Measurements from ENCODE around the gene RIMBP2. TPM values are rescaled to one million over a fixed set of nuclear protein-coding genes. Genes with fewer than 3 reads are reported as not detected.

Gene RIMBP2
- total RNA-seq, 4 donors from 2014 or later = 0.29 to 8.2 (median 5.6) TPM

DNA sequence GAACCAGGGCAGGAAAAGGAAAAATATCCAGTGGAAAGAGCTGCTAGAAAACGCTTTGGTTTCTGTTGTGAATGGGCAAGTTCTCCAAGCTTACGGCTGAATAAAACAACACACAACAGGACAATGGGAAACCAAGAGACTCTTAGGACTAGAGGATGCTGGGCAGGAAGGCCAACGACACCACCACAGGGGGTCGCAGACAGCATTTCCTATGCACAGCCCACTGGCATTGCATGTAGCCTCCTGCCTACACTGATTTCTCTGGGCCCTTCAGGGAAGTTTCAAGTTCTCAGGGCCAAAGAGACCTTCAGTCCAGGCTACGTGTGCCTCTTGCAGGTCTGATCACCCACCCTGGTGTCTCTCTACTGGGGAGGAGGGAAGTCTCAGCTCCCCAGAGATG, 108.0 kb downstream of the RIMBP2 start:
- no peak overlapping the region for H3K27ac ChIP-seq
- no peaks in the 10 kb centered on the region for H3K9me3 ChIP-seq
- TF ChIP-seq, protein P1, sequence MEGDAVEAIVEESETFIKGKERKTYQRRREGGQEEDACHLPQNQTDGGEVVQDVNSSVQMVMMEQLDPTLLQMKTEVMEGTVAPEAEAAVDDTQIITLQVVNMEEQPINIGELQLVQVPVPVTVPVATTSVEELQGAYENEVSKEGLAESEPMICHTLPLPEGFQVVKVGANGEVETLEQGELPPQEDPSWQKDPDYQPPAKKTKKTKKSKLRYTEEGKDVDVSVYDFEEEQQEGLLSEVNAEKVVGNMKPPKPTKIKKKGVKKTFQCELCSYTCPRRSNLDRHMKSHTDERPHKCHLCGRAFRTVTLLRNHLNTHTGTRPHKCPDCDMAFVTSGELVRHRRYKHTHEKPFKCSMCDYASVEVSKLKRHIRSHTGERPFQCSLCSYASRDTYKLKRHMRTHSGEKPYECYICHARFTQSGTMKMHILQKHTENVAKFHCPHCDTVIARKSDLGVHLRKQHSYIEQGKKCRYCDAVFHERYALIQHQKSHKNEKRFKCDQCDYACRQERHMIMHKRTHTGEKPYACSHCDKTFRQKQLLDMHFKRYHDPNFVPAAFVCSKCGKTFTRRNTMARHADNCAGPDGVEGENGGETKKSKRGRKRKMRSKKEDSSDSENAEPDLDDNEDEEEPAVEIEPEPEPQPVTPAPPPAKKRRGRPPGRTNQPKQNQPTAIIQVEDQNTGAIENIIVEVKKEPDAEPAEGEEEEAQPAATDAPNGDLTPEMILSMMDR (IDR thresholded peaks at IDR 0.05) = no peak
- no peak for TF ChIP-seq POLR2A (IDR thresholded peaks at IDR 0.05)
- no peak overlapping the region for H3K4me3 ChIP-seq
- no peaks in the 10 kb centered on the region for H3K27me3 ChIP-seq
- no peaks in the 10 kb centered on the region for H3K36me3 ChIP-seq
- no peak for DNase-seq
- no peaks in the 10 kb centered on the region for H3K4me1 ChIP-seq
- intact Hi-C loops (cut with DNase I; ENCODE audit: low total_unique reads) = no loop called here

DNA sequence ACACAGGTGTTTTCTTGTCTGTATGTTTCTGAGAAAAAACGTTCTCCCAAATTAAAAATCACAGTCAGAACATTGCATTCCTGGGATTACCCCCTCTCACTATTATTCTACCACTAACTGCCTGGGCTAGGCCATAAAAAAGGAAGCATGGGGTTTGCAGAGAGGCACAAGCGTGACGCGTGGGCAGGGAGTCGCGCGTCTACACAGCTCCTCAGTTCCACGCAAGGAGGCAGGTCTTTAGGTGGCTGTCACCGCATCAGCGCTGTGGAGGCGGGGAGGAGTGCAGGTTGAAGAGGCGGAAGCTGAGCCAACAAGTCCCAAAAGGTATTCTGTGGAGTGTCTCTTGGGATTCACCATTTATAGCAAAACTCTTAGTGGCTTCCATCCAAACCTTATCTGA, 109.9 kb downstream of the RIMBP2 start:
- TF ChIP-seq POLR2A (IDR thresholded peaks at IDR 0.05) = no peak
- TF ChIP-seq, protein P1 (IDR thresholded peaks at IDR 0.05) = no peak
- Histone ChIP-seq H3K9me3 (no peaks in the 10 kb centered on the region), H3K4me3 (no peak overlapping the region), H3K4me1 (no peaks in the 10 kb centered on the region), H3K36me3 (no peaks in the 10 kb centered on the region), H3K27me3 (no peaks in the 10 kb centered on the region), H3K27ac (no peak overlapping the region)
- intact Hi-C loops (cut with DNase I; ENCODE audit: low total_unique reads) = no loop called here
- DNase-seq = no peak

DNA sequence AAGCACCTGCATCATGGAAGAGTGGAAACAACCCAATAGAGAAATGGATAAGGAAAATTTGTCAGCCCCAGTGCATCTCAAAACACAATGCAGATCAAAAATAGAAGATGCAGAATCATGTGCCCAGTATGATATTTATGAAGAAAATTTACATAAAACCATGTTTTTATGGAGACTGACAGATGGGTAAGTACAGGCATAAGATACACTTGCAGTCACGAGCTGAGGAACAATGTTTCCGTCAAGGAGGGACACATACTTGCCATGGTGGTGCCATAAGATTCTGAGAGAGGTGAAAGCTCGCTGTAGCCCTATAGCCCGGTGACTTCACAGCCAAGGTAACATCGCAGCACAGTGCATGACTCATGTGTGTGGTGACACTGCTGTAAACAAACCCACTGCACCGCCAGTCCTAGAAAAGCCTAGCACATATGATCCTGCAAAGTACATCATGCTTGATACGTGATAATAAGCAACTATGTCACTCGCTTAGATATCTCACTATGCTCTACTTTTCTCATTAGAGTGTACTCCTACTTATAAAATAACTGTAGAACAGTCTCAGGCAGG, 112.6 kb downstream of the RIMBP2 start:
- TF ChIP-seq, protein P1 (IDR thresholded peaks at IDR 0.05) = no peak
- TF ChIP-seq POLR2A (IDR thresholded peaks at IDR 0.05) = no peak
- Histone ChIP-seq H3K9me3 (no peaks in the 10 kb centered on the region), H3K4me3 (no peak overlapping the region), H3K4me1 (no peaks in the 10 kb centered on the region), H3K27me3 (no peaks in the 10 kb centered on the region), H3K27ac (no peak overlapping the region), H3K36me3 (no peaks in the 10 kb centered on the region)
- intact Hi-C loops (cut with DNase I; ENCODE audit: low total_unique reads) = no loop called here
- DNase-seq = no peak

DNA sequence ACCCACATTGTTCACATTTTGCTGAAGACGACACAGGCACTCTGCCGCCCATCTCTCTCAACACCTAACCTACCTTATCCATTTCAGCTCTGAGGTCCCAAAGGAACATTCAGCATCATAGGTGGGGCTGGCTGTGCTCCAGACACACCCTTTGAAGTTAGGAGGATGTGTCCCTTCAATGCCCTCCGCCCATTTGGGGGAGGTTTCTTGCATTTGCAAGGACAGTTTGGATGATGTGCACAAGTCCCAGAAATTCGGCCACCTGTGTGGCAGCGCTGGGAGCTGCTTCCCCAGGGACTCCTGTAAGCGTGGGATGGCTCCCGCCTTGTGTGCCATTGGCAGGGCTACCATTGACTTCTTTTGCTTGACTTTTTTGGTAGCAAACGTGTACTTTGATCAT, 113.8 kb downstream of the RIMBP2 start:
- peaks cover 0 to 9% of the 10 kb centered on the region in 2 donors for H3K9me3 ChIP-seq
- H3K4me3 ChIP-seq = no peak overlapping the region
- no peak overlapping the region for H3K27ac ChIP-seq
- H3K27me3 ChIP-seq = no peaks in the 10 kb centered on the region
- no peaks in the 10 kb centered on the region for H3K4me1 ChIP-seq
- DNase-seq = no peak
- TF ChIP-seq, protein P1 (IDR thresholded peaks at IDR 0.05) = no peak
- no peak for TF ChIP-seq POLR2A (IDR thresholded peaks at IDR 0.05)
- H3K36me3 ChIP-seq = no peaks in the 10 kb centered on the region
- intact Hi-C loops (cut with DNase I; ENCODE audit: low total_unique reads) = no loop called here

DNA sequence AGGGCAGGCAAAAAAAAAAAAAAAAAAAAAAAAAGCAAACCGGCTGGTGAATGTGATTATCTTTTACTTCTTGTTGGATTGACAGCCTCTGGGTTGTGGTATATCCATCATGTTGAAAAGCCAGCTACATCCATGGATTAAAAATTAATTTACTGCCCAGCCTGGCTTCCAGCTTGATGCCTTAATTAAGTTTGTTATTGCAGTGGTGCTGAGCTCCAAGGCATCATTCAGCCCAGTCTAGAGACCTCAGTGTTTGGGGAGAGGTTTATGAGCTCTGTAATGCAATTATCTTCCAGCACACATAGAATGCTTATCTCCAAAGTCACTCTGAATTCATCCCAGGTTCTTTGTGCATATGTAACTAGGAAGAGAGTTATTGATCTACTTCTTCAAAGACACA, 114.8 kb downstream of the RIMBP2 start:
- no peak for DNase-seq
- no peak for TF ChIP-seq POLR2A (IDR thresholded peaks at IDR 0.05)
- TF ChIP-seq, protein P1 (IDR thresholded peaks at IDR 0.05) = no peak
- Histone ChIP-seq H3K4me1 (no peaks in the 10 kb centered on the region), H3K9me3 (peaks cover 0 to 9% of the 10 kb centered on the region in 2 donors), H3K4me3 (no peak overlapping the region), H3K27ac (no peak overlapping the region), H3K27me3 (no peaks in the 10 kb centered on the region), H3K36me3 (no peaks in the 10 kb centered on the region)
- intact Hi-C loops (cut with DNase I; ENCODE audit: low total_unique reads) = no loop called here

Data from uterus (tissue), 4 donors.